GM18526 (cell line): ENCODE results near the gene STEEP1.
A peak's percentile ranks its signal among the peaks of the same experiment; 100 is the strongest.

ENCODE experiments used
- POLR2A ChIP-seq: IDR thresholded peaks from 3 replicates; pipeline ENCODE4 v1.6.1; 2011; ENCODE audit not compliant: insufficient read length; ENCODE audit errors: extremely low read depth

Gene STEEP1

DNA sequence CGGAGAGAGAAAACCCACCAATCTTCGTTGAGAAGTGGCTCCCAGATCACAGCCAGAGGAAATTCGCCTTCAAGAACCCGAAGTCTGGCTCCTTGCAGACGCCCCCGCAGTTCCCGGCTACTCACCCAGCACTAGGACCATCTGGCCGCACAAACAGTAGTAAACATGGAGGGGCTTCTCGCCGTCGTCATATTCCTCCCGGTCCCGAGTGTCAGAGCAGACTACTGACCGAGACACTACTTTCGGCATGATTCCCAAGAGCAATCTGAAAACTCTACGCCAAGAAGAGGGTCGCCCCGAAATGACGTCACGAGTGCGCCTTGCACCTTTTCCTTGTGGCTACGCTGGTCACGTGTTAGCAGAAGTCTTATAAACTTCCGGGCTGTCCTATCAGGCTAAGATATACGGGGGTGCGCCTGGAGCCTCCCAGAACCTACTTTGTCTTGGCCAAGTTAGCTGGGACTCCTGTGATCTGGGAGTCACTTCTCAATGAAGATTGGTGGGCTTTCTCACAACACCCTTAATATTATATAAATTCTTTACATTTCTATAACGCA, at the start of gene STEEP1:
Gene STEEP1, minus strand, starts transcription at position 303 of the 557 bp plus-strand sequence. Its CDS starts 54 bp downstream, at position 249.
- TF ChIP-seq POLR2A: peak; percentile 51

DNA sequence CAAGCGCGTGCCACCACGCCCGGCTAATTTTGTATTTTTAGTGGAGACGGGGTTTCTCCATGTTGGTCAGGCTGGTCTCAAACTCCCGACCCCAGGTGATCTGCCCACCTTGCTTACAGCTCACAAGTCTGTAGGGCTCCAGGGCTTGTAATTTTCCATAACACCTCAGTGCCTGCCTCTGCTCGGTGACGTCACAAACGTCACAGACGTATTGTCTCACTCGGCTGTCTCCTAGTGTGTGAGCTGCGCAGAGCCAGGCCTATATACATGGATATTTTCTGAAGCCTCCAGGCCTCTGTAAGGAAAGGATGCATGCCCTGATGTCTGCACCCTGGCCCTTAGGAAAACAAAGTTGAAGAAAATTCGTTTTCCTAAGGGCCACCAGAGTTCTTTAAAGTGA, 49.6 kb upstream of the STEEP1 start:
- TF ChIP-seq POLR2A: no peak

DNA sequence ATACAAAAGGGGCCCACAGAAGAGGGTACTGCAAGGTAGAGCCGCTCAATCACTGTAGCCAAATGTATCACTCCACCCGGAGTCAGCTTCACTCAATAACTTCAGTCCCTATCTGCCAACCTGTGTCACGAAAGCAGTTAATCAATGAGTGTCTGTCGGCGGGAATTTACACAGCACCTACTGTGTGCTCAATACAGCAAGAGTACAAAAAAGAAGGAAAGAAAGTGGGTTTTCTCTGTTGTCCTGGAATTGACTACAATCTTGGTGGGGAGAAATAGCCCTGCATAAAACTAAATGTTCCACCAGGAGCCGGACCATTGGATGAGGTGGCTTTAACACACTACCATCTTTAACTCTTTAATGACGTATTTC, 41.8 kb upstream of the STEEP1 start:
- no peak for TF ChIP-seq POLR2A

DNA sequence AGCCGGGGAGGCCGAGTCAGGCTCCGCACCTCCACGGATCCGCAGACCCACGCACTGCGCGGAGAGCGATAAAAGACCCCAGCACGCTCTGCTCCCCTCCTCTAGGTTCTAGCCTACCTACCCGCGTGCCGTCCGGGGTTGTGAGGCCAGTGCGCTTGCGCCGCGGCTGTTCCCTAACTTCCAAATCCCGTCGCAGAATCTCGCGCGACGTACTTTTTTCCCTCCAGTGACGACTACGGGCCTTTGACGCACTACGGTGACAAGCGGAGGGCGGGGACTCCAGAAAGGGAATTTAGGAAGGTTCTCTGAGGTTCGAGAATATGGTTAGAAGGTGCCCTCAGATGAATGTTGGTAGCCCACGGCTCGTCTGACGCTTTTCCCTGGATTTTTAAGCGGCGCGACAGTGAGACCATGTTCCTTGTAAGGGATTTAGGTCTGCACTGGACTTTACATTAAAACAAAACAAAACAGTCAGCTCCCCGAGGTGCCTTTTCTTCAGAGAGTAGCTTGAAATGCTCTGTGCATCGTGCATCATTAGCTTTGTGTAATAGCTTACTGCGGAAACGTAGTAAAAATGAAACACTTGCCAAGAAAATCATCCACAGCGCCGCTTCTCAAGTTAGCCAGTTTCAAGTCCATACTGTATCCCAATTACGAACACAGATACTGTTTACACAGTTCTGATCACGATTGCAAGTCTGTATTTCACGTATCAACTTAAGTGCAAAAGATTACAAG, 41.2 kb upstream of the STEEP1 start, which contains the start of gene NKRF:
Gene NKRF, minus strand, starts transcription at position 145 of the 738 bp plus-strand sequence.
- peak; percentile 85 for TF ChIP-seq POLR2A

DNA sequence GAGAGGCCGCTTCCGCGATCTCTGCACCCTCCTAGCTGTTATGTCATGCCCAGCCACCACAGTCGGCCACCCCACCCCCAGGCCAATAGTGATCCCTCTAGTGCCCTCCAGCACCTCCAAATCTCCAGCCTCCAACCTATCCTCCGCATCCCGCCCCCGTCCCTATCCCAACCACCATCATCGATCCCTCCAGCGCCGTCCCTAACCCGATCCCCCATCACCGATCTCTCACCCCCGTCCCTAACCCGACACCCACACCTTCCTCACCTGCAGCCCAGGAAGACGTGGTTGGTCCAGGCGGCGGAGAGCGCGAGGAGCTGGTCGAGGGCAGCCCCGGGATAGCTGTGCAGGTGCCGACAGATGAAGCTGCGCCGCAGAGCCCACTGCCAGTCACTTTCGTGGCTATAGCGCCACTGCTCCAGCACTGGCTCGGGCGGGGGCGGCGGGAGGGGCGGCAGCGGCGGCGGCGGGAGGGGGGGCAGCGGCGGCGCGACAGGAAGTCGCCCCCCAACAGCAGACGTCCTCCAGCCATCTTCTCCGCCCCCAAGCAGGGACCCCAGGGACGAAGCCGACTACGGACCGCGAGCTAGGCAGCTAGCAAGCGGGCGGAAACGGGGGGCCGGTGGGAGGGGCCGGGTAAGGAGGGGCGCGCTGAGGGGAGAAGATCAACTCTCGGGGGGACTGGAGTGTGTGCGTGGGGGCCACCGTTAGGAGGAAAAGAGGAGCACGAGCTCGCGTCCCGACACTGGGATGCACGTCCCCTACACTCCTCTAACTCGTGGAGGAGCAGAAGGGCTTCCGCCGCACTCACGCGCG, 40.5 kb upstream of the STEEP1 start:
- TF ChIP-seq POLR2A: no peak

DNA sequence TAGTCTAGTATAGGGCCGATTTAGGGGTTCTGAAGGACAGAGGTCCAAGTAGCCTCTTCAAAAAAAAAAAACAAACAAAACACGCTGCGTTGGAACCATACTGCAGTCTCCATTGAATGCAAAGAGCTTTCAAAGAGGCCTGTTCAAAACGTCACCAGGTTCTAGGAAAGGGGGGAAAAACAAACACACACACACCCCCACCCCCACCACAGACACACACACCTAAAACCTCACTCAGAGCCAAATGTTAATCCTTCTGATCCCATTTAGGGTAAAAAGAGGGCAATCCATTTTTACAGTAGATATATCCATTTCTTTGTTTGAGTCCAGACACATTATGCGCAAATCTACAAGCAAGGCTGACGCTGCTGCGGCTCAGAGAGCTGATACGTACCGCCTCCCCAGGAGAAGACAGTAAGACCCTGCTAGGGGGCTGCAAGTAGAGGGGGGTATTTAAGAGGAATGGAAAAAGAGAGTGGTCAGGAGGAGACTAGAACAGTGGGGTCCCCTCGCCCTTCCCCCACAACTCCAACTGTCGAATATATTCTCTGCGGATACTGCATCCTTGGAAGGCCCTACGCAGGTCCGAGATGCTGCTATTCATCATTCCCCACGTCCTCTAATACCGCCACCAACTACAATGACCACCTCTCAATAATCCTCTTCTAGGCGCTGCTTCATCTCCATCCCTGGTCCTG, 39.7 kb upstream of the STEEP1 start:
- TF ChIP-seq POLR2A: no peak

DNA sequence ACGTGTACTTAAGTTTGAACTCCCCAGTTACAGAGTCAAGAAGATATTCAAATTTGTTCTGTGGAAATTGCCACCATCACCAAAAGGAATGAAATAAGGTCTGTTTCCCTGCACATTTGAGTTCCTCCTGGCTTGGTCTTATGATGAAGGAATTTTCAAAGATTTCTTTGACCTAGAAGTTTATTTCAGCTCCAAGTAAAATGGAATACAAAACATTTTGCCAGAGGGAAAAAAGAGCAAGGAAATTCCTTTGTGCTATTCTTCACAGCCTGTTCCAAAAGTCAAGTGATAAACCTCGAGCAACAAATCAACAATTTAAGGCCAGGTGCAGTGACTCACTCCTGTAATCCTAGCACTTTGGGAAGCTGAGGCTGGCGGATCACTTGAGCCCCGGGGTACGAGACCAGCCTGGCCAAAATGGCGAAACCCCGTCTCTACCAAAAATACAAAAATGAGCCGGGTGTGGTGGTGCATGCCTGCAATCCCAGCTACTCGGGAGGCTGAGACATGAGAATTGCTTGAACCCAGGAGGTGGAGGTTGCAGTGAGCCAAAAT, 37.6 kb upstream of the STEEP1 start:
- TF ChIP-seq POLR2A: no peak

DNA sequence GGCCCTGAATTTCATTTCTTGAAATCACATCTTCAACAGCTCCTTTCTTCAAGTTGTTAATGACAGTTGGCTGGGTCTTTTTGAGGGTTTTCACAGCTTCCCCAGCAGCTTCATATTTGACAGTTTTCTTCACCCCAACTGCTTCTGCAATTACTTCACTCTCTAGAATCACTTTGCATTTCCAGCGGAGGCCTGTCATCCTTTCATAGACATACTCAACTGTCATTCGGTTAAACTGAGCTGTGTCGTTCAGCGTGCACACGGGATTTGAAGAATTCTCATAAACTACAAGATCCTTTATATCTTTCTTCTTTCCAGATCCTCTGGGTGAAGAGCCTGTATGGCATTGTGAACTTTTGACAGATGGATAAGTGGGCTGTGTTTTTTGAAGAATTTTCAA, 24.6 kb upstream of the STEEP1 start:
- TF ChIP-seq POLR2A: no peak

DNA sequence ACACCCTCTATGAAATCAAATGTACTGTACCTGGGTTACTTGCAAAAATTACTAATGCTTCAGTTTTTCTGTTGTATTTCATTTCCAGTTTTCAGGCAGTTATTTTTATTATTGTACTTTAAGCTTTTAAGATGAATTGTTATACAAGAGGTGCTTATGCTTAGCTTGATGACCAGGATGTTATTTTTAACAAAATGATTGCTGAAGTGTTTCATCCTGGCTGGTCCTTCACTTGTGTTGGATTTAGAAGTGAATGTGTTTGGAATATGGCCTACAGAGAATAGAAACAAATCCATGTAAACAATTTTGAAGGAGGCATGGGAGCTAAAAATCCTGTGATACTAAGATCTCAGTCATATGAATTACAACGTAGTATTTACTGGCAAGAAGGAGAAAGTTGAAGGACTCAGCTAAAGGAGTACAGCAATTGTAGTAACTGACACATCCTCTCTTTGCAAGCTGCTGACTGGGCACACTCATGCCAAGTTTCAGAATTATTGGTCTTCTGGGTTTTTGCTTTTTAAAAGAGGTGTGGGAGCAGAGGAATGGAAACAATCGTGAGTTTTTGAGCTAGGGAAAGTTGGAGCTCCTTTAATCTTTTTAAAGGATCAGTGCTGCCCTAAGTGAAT, 18.3 kb upstream of the STEEP1 start:
- TF ChIP-seq POLR2A: no peak

DNA sequence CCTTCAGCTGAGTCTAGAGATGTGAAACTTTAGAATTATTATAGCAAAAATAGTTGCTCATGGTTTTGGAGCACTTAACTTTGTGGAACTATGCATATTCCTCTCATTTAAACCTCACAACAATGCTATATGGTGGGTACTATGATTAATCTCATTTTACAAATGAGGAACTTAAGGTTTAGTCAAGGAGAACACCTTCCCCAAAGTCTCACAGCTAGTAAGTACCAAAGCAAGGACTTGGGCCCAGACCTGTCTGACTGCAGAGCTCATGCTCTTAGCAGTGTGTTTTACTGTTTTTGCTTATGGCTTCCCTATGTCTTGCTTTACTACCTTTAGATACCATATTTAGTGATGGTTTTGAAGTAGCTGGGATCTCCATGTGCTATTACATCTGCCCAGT, 14.2 kb upstream of the STEEP1 start:
- TF ChIP-seq POLR2A: no peak

DNA sequence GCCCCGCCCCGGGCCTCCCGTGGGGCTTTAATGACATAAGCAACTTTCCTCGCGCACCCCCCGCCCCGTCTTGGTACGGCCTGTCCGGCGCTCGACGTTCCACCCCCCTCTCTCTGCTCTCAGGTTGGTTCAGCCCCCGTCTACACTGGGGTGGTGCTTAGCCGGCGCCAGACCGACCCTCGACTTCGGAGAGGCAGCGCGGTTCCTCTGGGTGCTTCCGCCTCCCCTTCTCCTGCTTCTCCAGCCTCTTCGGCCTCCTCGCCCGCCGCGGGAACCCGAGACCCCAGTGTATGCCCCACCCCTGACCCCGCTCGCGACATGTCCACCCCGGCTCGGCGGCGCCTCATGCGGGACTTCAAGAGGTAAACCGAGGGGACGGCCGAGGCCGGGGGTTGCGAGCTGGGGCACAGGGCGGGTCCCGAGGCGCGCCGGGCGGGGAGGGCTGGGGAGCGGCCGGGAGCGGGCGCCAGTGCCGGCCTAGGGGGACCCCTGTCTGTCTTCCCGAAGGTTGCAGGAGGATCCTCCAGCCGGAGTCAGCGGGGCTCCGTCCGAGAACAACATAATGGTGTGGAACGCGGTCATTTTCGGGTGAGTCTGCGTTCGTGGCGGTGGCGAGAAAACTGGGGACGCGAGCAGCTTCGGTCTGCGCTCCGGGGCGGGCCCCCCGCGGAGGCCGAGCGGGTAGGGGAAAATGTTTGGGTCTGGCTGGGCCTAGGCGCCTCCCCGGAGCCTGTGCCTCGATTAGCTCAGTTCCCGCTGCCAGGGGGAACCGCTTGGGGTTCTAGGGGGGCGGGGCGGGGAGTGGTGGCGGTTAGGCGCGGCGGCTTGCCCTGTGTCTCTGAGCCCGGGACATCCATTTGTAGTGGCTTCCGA, 9.4 kb upstream of the STEEP1 start, which contains the start of gene UBE2A:
Gene UBE2A, plus strand, starts transcription at position 170 of the 873 bp plus-strand sequence. Its CDS starts 149 bp downstream, at position 319.
- TF ChIP-seq POLR2A: peak; percentile 97

DNA sequence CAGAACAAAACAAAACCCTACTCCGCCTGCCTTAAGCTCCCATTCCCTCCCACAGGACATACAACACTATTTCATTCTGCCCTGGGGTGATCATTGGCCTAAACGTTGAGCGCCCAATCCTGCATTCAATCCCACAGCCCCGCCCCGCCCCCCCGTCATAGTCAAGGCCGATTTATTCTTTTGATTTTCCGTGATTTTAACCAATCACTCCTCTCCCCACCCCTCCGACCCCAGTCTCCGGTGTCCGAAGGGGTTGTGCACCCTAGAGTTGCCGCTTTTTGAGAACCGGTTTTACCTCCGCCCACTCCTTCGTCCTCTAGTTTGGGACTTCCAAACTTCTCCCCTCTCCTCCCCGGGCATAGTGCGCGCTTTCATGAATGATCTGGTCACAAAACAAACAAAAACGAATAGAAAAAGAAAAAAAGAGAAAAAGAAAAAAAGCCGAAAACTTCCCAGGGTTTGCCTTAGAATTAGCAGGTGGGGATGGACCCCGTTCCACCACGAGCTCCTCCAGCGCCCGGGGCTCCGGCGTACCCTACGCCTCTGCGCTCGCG, 8.7 kb upstream of the STEEP1 start:
- no peak for TF ChIP-seq POLR2A

DNA sequence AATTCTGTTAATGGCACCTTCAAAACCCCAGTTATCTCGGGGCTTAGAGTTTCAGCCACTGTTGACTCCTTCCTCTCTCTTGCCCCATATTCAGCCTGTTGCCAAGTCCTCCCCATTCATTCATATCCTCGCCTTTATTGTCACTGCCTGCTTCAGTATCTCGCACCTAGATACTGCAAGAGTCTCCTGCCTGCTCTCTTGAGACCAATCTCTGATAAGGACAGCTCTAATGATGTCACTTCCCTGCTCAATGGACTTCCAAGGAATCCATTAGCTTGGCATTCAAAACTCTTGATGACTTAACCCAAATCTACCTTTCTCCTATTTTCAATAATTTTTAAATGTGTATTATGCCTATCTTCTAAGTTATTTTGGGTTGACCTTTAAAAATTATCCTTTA, 8.0 kb upstream of the STEEP1 start:
- no peak for TF ChIP-seq POLR2A
